SU-DHL-6 (cell line): ENCODE data around the gene CALHM3.

Experiments
- H2AFZ ChIP-seq: fragments of 200-600 bp; sonication (generic); 2 replicates; pipeline ENCODE4 v1.6.1; 2014; ENCODE audit warnings: low read depth, mild to moderate bottlenecking, moderate library complexity, mixed read lengths, antibody characterized with exemption, low read length; ENCODE audit not compliant: severe bottlenecking
- H3F3A ChIP-seq: fragments of 200-600 bp; shearing (Covaris generic); 2 replicates; pipeline ENCODE4 v1.6.0; 2016; ENCODE audit warnings: antibody characterized with exemption, mild to moderate bottlenecking; ENCODE audit not compliant: insufficient read depth
- H3K27ac ChIP-seq: fragments of 200-600 bp; sonication (generic); 2 replicates; pipeline ENCODE4 v1.5.1; 2016; ENCODE audit warnings: low read depth, mild to moderate bottlenecking, low read length, moderate library complexity, mixed read lengths
- H3K27me3 ChIP-seq: fragments of 200-600 bp; sonication (generic), shearing (Covaris generic); 2 replicates; pipeline ENCODE4 v1.6.0; 2014; ENCODE audit warnings: mild to moderate bottlenecking, low read length
- H3K36me3 ChIP-seq: fragments of 200-600 bp; sonication (generic); 2 replicates; pipeline ENCODE4 v1.6.1; 2014; ENCODE audit warnings: mild to moderate bottlenecking, low read length, mixed read lengths
- H3K4me2 ChIP-seq: fragments of 300-600, 200-600 bp; shearing (Covaris generic), sonication (generic); 2 replicates; pipeline ENCODE4 v1.6.0; 2014; ENCODE audit warnings: low read length, low read depth, mild to moderate bottlenecking; ENCODE audit not compliant: poor library complexity, severe bottlenecking
- H3K4me3 ChIP-seq: fragments of 200-600 bp; sonication (generic); 2 replicates; pipeline ENCODE4 v1.5.1; 2014; ENCODE audit warnings: antibody characterized with exemption, low read length, mild to moderate bottlenecking, mixed read lengths; ENCODE audit not compliant: insufficient read depth, poor library complexity, severe bottlenecking
- H3K79me2 ChIP-seq: fragments of 200-600 bp; sonication (generic); 2 replicates; pipeline ENCODE4 v1.6.1; 2014; ENCODE audit warnings: mild to moderate bottlenecking, low read length, moderate library complexity; ENCODE audit not compliant: insufficient read depth
- H3K9ac ChIP-seq: fragments of 200-600 bp; sonication (generic); 2 replicates; pipeline ENCODE4 v1.7.0; 2014; ENCODE audit warnings: mild to moderate bottlenecking, low read length
- H3K9me2 ChIP-seq: fragments of 200-600 bp; sonication (generic); replicated peaks from 2 replicates; pipeline ENCODE4 v1.6.1; 2014; ENCODE audit warnings: low read length; ENCODE audit not compliant: insufficient read depth
- H3K9me3 ChIP-seq: fragments of 200-600 bp; sonication (generic); 2 replicates; pipeline ENCODE4 v1.6.1; 2014; ENCODE audit warnings: low read length, mixed read lengths; ENCODE audit not compliant: insufficient read depth
- H4K20me1 ChIP-seq: fragments of 200-600 bp; sonication (generic); 2 replicates; pipeline ENCODE4 v1.6.1; 2014; ENCODE audit warnings: low read depth, mild to moderate bottlenecking, antibody characterized with exemption, low read length, moderate library complexity, mixed read lengths
- EZH2phosphoT487 ChIP-seq: fragments of 200-600 bp; sonication (generic), shearing (Covaris generic); conservative IDR thresholded peaks from 2 replicates; pipeline ENCODE4 v1.6.1; 2018; ENCODE audit warnings: mild to moderate bottlenecking, antibody characterized with exemption, low read length, moderate library complexity, mixed read lengths
- TF ChIP-seq, protein P1 (sequence below): fragments of 200-600 bp; sonication (generic); IDR thresholded peaks from one replicate; pipeline ENCODE4 v1.5.1; 2017; ENCODE audit warnings: antibody characterized with exemption, mild to moderate bottlenecking, low read length, moderate library complexity; ENCODE audit not compliant: insufficient read depth, poor library complexity, severe bottlenecking

The CALHM3 gene

DNA sequence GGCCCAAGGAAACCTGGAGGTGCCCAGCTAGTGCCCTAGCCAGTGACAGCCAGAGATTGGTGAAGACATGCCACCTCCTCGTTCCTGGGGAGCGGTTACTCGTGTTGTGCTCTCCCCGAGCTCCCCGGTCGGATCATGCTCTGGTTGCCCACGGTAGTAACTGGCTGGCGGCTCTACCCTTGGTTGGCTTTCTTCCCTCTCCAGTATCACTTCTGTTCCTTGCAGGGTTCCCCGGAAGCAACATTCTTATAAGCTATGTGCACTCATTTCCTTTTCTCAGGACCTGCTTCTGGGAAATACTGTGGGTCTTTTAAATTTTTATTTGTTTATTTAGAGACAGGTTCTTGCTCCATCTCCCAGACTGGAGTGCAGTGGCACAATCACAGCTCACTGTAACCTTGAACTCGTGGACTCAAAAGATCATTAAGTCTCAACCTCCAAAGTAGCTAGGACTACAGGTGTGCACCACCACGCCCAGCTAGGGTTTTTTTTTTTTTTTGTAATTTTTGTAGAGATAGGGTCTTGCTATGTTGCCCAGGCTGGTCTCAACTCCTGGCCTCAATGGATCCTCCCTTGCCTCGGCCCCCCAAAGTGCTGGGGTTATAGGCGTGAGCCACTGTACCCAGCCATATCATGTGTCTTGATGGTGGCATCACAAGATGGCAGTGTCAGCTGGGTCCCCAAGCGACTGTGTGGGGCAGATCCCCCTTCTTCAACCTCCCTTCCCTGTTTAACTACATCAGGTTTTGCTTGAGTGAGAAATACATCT is 13.4 kb downstream of the CALHM3 start:
- no peaks in the 10 kb centered on the region for H3K9me2 ChIP-seq
- H4K20me1 ChIP-seq, result no peaks in the 10 kb centered on the region
- H3K9ac ChIP-seq, result no peak overlapping the region
- no peaks in the 10 kb centered on the region for H3K79me2 ChIP-seq
- H3K27me3 ChIP-seq, result no peaks in the 10 kb centered on the region
- no peaks in the 10 kb centered on the region for H3K9me3 ChIP-seq
- H3K4me3 ChIP-seq, result no peak overlapping the region
- H3K27ac ChIP-seq, result no peak overlapping the region
- no peak overlapping the region for H3K4me2 ChIP-seq
- TF ChIP-seq EZH2phosphoT487, result no peak
- TF ChIP-seq, protein P1, sequence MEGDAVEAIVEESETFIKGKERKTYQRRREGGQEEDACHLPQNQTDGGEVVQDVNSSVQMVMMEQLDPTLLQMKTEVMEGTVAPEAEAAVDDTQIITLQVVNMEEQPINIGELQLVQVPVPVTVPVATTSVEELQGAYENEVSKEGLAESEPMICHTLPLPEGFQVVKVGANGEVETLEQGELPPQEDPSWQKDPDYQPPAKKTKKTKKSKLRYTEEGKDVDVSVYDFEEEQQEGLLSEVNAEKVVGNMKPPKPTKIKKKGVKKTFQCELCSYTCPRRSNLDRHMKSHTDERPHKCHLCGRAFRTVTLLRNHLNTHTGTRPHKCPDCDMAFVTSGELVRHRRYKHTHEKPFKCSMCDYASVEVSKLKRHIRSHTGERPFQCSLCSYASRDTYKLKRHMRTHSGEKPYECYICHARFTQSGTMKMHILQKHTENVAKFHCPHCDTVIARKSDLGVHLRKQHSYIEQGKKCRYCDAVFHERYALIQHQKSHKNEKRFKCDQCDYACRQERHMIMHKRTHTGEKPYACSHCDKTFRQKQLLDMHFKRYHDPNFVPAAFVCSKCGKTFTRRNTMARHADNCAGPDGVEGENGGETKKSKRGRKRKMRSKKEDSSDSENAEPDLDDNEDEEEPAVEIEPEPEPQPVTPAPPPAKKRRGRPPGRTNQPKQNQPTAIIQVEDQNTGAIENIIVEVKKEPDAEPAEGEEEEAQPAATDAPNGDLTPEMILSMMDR, result no peak
- peaks cover 9% of the 10 kb centered on the region for H3F3A ChIP-seq
- H2AFZ ChIP-seq, result no peak overlapping the region
- no peaks in the 10 kb centered on the region for H3K36me3 ChIP-seq

DNA sequence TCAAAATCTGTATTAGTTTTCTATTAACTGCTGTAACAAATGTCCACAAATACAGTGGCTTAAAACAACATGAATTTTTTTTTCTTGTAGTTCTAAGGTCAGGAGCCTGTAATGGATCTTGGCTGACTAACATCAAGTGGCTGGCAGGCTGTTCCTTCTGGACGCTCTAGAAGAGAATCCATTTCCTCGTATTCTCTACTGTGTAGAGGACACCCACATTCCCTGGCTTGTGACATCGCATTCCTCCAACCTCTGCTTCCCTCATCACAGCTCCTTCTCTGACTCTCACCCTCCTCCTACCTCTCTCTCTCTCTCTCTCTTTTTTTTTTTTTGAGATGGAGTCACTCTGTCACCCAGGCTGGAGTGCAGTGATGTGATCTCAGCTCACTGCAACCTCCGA is 15.5 kb downstream of the CALHM3 start:
- no peaks in the 10 kb centered on the region for H3K9me2 ChIP-seq
- no peak overlapping the region for H3K4me3 ChIP-seq
- H3F3A ChIP-seq, result peaks cover 6% of the 10 kb centered on the region
- no peaks in the 10 kb centered on the region for H3K79me2 ChIP-seq
- H3K4me2 ChIP-seq, result no peak overlapping the region
- H3K9ac ChIP-seq, result no peak overlapping the region
- no peaks in the 10 kb centered on the region for H3K36me3 ChIP-seq
- H4K20me1 ChIP-seq, result no peaks in the 10 kb centered on the region
- no peaks in the 10 kb centered on the region for H3K27me3 ChIP-seq
- no peaks in the 10 kb centered on the region for H3K9me3 ChIP-seq
- TF ChIP-seq, protein P1, result no peak
- TF ChIP-seq EZH2phosphoT487, result no peak
- H3K27ac ChIP-seq, result no peak overlapping the region
- no peak overlapping the region for H2AFZ ChIP-seq

GRCh38 chr10:103459615-103460014 is 19.4 kb downstream of the CALHM3 start:
- Histone ChIP-seq H3K4me2 (no peak overlapping the region), H3K9ac (no peak overlapping the region)

More at GRCh38 chr10:103459615-103460014, 19.4 kb downstream of the CALHM3 start:
- Histone ChIP-seq H3K79me2 (no peaks in the 10 kb centered on the region), H3K27ac (no peak overlapping the region), H3F3A (no peaks in the 10 kb centered on the region), H3K4me3 (no peak overlapping the region), H2AFZ (no peak overlapping the region), H3K36me3 (no peaks in the 10 kb centered on the region), H3K9me3 (no peaks in the 10 kb centered on the region), H3K27me3 (no peaks in the 10 kb centered on the region), H3K9me2 (no peaks in the 10 kb centered on the region), H4K20me1 (no peaks in the 10 kb centered on the region)
- TF ChIP-seq, protein P1, result no peak
- no peak for TF ChIP-seq EZH2phosphoT487
